HCT116 (cell line): ENCODE data around the gene CACNA2D3. TPM values are rescaled to one million over a fixed set of nuclear protein-coding genes. Genes with fewer than 3 reads are reported as not detected.

Source experiments
- ATAC-seq: fragments of 200-7000 bp; cut with Tn5 transposase; 2 replicates; pipeline ENCODE4 v1.9.1; 2020; ENCODE audit warnings: mild to moderate bottlenecking, moderate library complexity
- BruUV-seq: library from RNA; stranded (reverse); fragments of 400-500 nt; replicated peaks from 2 replicates; lab custom pipeline; 2021; lab: Mats Ljungman, UMichigan
- CTCF ChIA-PET: fragments of 300-600 bp; sonication (Branson Sonifier 250); formaldehyde crosslinking; loops from one replicate; lab custom pipeline; 2021; ENCODE audit warnings: antibody characterized with exemption; lab: Charles Lee
- POLR2A ChIA-PET: fragments of 300-600, 350-600 bp; sonication (Branson Sonifier 250); formaldehyde crosslinking; loops from one replicate; lab custom pipeline; 2021; ENCODE audit warnings: antibody characterized with exemption; lab: Charles Lee
- RAD21 ChIA-PET, 2 experiments: fragments of 300-600 bp; sonication (Branson Sonifier 250); formaldehyde crosslinking; loops; one replicate each; lab custom pipeline; 2023; ENCODE audit warnings: low total read pairs in 2 of 2; ENCODE audit not compliant: uncharacterized antibody in 2 of 2, unreplicated experiment in 2 of 2, low non-redundant PET in 1 of 2; lab: Charles Lee
- DNase-seq: peaks from one replicate; pipeline ENCODE4 v3.0.0-alpha.2; 2010; ENCODE audit warnings: low read depth, low spot score
- H2AFZ ChIP-seq: fragments of 200-600 bp; shearing (Covaris generic), sonication (generic); 2 replicates; pipeline ENCODE4 v1.6.1; 2017; ENCODE audit warnings: low read depth, mixed run types, mixed read lengths, antibody characterized with exemption, low read length; ENCODE audit not compliant: poor library complexity, severe bottlenecking
- H3K27ac ChIP-seq: 2 replicates; pipeline ENCODE4 v1.5.1; 2012; ENCODE audit warnings: low read depth, low read length
- H3K27me3 ChIP-seq: fragments of 200-600 bp; sonication (generic); 2 replicates; pipeline ENCODE4 v1.6.1; 2016; ENCODE audit warnings: mixed run types, low read length, mixed read lengths; ENCODE audit not compliant: insufficient read depth
- H3K36me3 ChIP-seq, 2 experiments: fragments of 200-500 bp in 1 of 2; fragments of 200-600 bp in 1 of 2; sonication (Bioruptor generic) in 1 of 2; sonication (generic) in 1 of 2; 2 replicates each; pipeline versions ENCODE4 v1.5.1 to v1.6.1; 2014 to 2016; ENCODE audit warnings: low read length in 2 of 2, inconsistent platforms in 1 of 2, mixed read lengths in 1 of 2, mixed run types in 1 of 2; ENCODE audit not compliant: insufficient read depth in 2 of 2, control insufficient read depth in 1 of 2
- H3K4me1 ChIP-seq, 2 experiments: fragments of 200-600 bp in 1 of 2; sonication (generic) in 1 of 2; 2 replicates each; pipeline versions ENCODE4 v1.5.1 to v1.6.1; 2012 to 2017; ENCODE audit warnings: low read length in 2 of 2, inconsistent platforms in 1 of 2, mild to moderate bottlenecking in 1 of 2, mixed read lengths in 1 of 2, mixed run types in 1 of 2, moderate library complexity in 1 of 2; ENCODE audit not compliant: insufficient read depth in 2 of 2, control insufficient read depth in 1 of 2
- H3K4me2 ChIP-seq: fragments of 200-600 bp; sonication (generic); 2 replicates; pipeline ENCODE4 v1.6.1; 2017; ENCODE audit warnings: mixed run types, low read length, mixed read lengths
- H3K4me3 ChIP-seq, 2 experiments: fragments of 200-600 bp in 1 of 2; sonication (generic) in 1 of 2; replicated peaks in 1 of 2; 2 replicates each; pipeline ENCODE4 v1.5.1; 2011 to 2016; ENCODE audit warnings: low read length in 2 of 2, control low read depth in 1 of 2, low read depth in 1 of 2, mild to moderate bottlenecking in 1 of 2, mixed read lengths in 1 of 2, mixed run types in 1 of 2
- H3K79me2 ChIP-seq: fragments of 200-600 bp; sonication (generic); 2 replicates; pipeline ENCODE4 v1.6.1; 2017; ENCODE audit warnings: mild to moderate bottlenecking, mixed run types, low read length, moderate library complexity, mixed read lengths; ENCODE audit not compliant: insufficient read depth
- H3K9ac ChIP-seq: fragments of 200-600 bp; sonication (generic); 2 replicates; pipeline ENCODE4 v1.6.1; 2016; ENCODE audit warnings: low read length, mixed read lengths
- H3K9me2 ChIP-seq: fragments of 200-600 bp; sonication (generic), shearing (Covaris generic); 2 replicates; pipeline ENCODE4 v1.6.1; 2017; ENCODE audit warnings: mixed run types, mild to moderate bottlenecking, moderate library complexity; ENCODE audit not compliant: insufficient read depth
- H3K9me3 ChIP-seq, 2 experiments: fragments of 200-500 bp in 1 of 2; fragments of 200-600 bp in 1 of 2; sonication (Bioruptor generic) in 1 of 2; sonication (generic) in 1 of 2; 2 replicates each; pipeline ENCODE4 v1.6.1; 2014 to 2017; ENCODE audit warnings: low read length in 2 of 2, mixed read lengths in 2 of 2, inconsistent platforms in 1 of 2, low read depth in 1 of 2, mild to moderate bottlenecking in 1 of 2, mixed run types in 1 of 2, moderate library complexity in 1 of 2; ENCODE audit not compliant: control insufficient read depth in 1 of 2, insufficient read depth in 1 of 2
- H4K20me1 ChIP-seq: fragments of 200-600 bp; sonication (generic), shearing (Covaris generic); 2 replicates; pipeline ENCODE4 v1.6.1; 2017; ENCODE audit warnings: mixed run types, mild to moderate bottlenecking, moderate library complexity; ENCODE audit not compliant: insufficient read depth
- CEBPB ChIP-seq: IDR thresholded peaks from 2 replicates; pipeline ENCODE4 v1.6.1; 2012; ENCODE audit warnings: low read depth
- EGR1 ChIP-seq: IDR thresholded peaks from 2 replicates; pipeline ENCODE4 v1.6.1; 2012; ENCODE audit warnings: low read depth
- ELF1 ChIP-seq: IDR thresholded peaks from 2 replicates; pipeline ENCODE4 v1.6.1; 2012; ENCODE audit warnings: low read depth, borderline replicate concordance
- EZH2phosphoT487 ChIP-seq: fragments of 200-600 bp; IDR thresholded peaks from 2 replicates; pipeline ENCODE4 v1.6.1; 2018; ENCODE audit warnings: antibody characterized with exemption, borderline replicate concordance
- FOSL1 ChIP-seq: IDR thresholded peaks from 2 replicates; pipeline ENCODE4 v1.6.1; 2012; ENCODE audit warnings: low read depth
- POLR2AphosphoS5 ChIP-seq: IDR thresholded peaks from 2 replicates; pipeline ENCODE4 v1.6.1; 2011; ENCODE audit warnings: mild to moderate bottlenecking, low read depth, low read length, moderate library complexity
- RAD21 ChIP-seq: IDR thresholded peaks from 2 replicates; pipeline ENCODE4 v1.6.1; 2012; ENCODE audit warnings: low read depth, mild to moderate bottlenecking
- SP1 ChIP-seq: IDR thresholded peaks from 2 replicates; pipeline ENCODE4 v1.6.1; 2012; ENCODE audit warnings: low read depth
- SRF ChIP-seq: IDR thresholded peaks from 2 replicates; pipeline ENCODE4 v1.6.1; 2012; ENCODE audit warnings: low read depth
- YY1 ChIP-seq: IDR thresholded peaks from 2 replicates; pipeline ENCODE4 v1.6.1; 2011; ENCODE audit warnings: low read length, low read depth, moderate library complexity, mild to moderate bottlenecking; ENCODE audit not compliant: insufficient replicate concordance; ENCODE audit errors: extremely low read depth
- intact Hi-C: fragments of 100-400 bp; cut with micrococcal nuclease; formaldehyde crosslinking; loops from 2 replicates; pipeline ENCODE4 v1.10.0; 2022
- total RNA-seq: library from RNA; stranded (reverse); gene quantifications from one replicate; pipeline ENCODE4 v1.2.1, GENCODE V29; 2021; ENCODE audit not compliant: unreplicated experiment
- TF ChIP-seq, protein P1 (sequence below): IDR thresholded peaks from 2 replicates; pipeline ENCODE4 v1.6.1; 2012; ENCODE audit warnings: low read depth

The CACNA2D3 gene
- total RNA-seq, 1 experiment from 2014 or later, result 0.20 TPM

DNA sequence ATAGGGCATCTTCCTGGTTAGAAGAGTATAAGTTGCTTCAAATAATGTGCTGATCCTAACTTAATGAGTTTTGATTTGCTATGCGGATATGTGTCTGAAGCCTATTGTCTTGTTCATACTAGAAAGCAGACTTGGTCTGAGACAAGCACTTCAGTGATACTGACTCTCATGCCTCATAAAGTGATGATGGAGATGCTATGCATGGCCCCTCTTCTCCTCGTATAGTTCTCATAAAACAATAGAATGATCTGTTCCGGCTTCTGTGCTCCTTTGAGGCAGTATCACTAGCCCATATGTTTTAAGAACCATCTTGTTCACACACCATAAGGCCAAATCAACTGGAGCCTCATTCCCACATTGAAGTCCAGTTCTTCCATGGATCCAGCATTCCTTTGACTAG lies 583.4 kb downstream of the CACNA2D3 start:
- H4K20me1 ChIP-seq, result no peaks in the 10 kb centered on the region
- peaks cover 0 to 28% of the 10 kb centered on the region in 2 experiments; a peak in 2 of 4 replicates for H3K9me3 ChIP-seq
- H3K9me2 ChIP-seq, result no peaks in the 10 kb centered on the region
- no TSS peak for BruUV-seq
- H3K9ac ChIP-seq, result no peak overlapping the region
- no peak overlapping the region for H2AFZ ChIP-seq
- no peaks in the 10 kb centered on the region for H3K36me3 ChIP-seq
- ChIA-PET POLR2A (no interaction called here), CTCF (no interaction called here)
- H3K27me3 ChIP-seq, result no peaks in the 10 kb centered on the region
- TF ChIP-seq FOSL1 (no peak), SP1 (no peak), SRF (no peak), YY1 (no peak), EZH2phosphoT487 (no peak)
- TF ChIP-seq, protein P1, sequence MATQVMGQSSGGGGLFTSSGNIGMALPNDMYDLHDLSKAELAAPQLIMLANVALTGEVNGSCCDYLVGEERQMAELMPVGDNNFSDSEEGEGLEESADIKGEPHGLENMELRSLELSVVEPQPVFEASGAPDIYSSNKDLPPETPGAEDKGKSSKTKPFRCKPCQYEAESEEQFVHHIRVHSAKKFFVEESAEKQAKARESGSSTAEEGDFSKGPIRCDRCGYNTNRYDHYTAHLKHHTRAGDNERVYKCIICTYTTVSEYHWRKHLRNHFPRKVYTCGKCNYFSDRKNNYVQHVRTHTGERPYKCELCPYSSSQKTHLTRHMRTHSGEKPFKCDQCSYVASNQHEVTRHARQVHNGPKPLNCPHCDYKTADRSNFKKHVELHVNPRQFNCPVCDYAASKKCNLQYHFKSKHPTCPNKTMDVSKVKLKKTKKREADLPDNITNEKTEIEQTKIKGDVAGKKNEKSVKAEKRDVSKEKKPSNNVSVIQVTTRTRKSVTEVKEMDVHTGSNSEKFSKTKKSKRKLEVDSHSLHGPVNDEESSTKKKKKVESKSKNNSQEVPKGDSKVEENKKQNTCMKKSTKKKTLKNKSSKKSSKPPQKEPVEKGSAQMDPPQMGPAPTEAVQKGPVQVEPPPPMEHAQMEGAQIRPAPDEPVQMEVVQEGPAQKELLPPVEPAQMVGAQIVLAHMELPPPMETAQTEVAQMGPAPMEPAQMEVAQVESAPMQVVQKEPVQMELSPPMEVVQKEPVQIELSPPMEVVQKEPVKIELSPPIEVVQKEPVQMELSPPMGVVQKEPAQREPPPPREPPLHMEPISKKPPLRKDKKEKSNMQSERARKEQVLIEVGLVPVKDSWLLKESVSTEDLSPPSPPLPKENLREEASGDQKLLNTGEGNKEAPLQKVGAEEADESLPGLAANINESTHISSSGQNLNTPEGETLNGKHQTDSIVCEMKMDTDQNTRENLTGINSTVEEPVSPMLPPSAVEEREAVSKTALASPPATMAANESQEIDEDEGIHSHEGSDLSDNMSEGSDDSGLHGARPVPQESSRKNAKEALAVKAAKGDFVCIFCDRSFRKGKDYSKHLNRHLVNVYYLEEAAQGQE, result no peak
- TF ChIP-seq, all 23 proteins: peak for 0
- no peaks in the 10 kb centered on the region for H3K79me2 ChIP-seq
- RAD21 ChIA-PET, result no interaction called here
- intact Hi-C loops, result no loop called here
- H3K4me1 ChIP-seq, result no peaks in the 10 kb centered on the region
- no peak overlapping the region for H3K4me2 ChIP-seq
- ATAC-seq, result no peak
- no peak overlapping the region for H3K4me3 ChIP-seq
- no peak for DNase-seq
- H3K27ac ChIP-seq, result no peak overlapping the region

DNA sequence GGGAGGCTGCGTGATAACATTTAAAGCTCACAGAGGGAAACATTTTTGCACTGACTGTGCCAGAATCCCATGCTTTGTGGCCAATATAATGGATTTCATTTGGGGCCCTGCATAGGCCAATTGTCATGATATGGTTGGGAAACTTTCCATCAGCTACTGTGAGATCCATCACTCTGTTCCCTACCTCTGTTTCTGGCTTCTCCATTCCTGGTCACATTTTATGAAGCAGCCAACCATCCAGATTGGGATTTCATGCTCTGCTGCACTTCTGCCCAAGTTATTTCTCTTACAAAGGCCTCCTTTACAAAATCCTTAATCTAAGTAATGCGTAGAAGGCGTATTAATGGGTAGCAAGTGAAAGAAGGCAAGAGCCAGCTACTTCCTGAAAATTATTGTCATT lies 584.4 kb downstream of the CACNA2D3 start:
- no peak for TF ChIP-seq EZH2phosphoT487
- TF ChIP-seq CEBPB, result no peak
- no peak for TF ChIP-seq RAD21
- TF ChIP-seq ELF1, result no peak
- TF ChIP-seq POLR2AphosphoS5, result no peak
- no peak for TF ChIP-seq EGR1
- no peak for TF ChIP-seq YY1
- TF ChIP-seq, all 23 proteins: peak for 0
- Histone ChIP-seq H4K20me1 (no peaks in the 10 kb centered on the region), H3K27me3 (no peaks in the 10 kb centered on the region), H3K36me3 (no peaks in the 10 kb centered on the region), H3K9me2 (no peaks in the 10 kb centered on the region), H3K4me2 (no peak overlapping the region), H2AFZ (no peak overlapping the region), H3K79me2 (no peaks in the 10 kb centered on the region), H3K9ac (no peak overlapping the region), H3K4me1 (no peaks in the 10 kb centered on the region), H3K9me3 (peaks cover 0 to 28% of the 10 kb centered on the region in 2 experiments; a peak in 2 of 4 replicates), H3K4me3 (no peak overlapping the region), H3K27ac (no peak overlapping the region)
- POLR2A ChIA-PET, result no interaction called here
- CTCF ChIA-PET, result no interaction called here
- BruUV-seq, result no TSS peak
- intact Hi-C loops, result no loop called here
- ATAC-seq (no peak), DNase-seq (no peak)
- RAD21 ChIA-PET, result no interaction called here
